Calu3 (cell line): ENCODE measurements around the gene GRIN1. TPM values are rescaled to one million over a fixed set of nuclear protein-coding genes. Genes with fewer than 3 reads are reported as not detected.

ENCODE experiments used
- BruUV-seq: library from RNA; stranded (reverse); fragments of 400-500 nt; replicated peaks from 2 replicates; lab custom pipeline; 2021; lab: Mats Ljungman, UMichigan
- CTCF ChIA-PET: fragments of 300-600 bp; sonication (Branson Sonifier 250); formaldehyde crosslinking; loops from one replicate; lab custom pipeline; 2022; ENCODE audit warnings: antibody characterized with exemption; lab: Charles Lee
- DNase-seq: peaks from one replicate; pipeline ENCODE4 v3.0.0; 2022
- H3K27ac Mint-ChIP-seq: one replicate; pipeline ENCODE4 v1.8.0; 2022; ENCODE audit warnings: mixed read lengths; ENCODE audit not compliant: unreplicated experiment
- H3K27me3 Mint-ChIP-seq: one replicate; pipeline ENCODE4 v1.8.0; 2022; ENCODE audit warnings: mixed read lengths; ENCODE audit not compliant: unreplicated experiment
- H3K36me3 Mint-ChIP-seq: one replicate; pipeline ENCODE4 v1.8.0; 2022; ENCODE audit warnings: mild to moderate bottlenecking, moderate library complexity, mixed read lengths; ENCODE audit not compliant: insufficient read depth, unreplicated experiment
- H3K4me1 Mint-ChIP-seq: one replicate; pipeline ENCODE4 v1.8.0; 2022; ENCODE audit warnings: mild to moderate bottlenecking, low read depth, mixed read lengths; ENCODE audit not compliant: unreplicated experiment
- H3K4me3 Mint-ChIP-seq: one replicate; pipeline ENCODE4 v1.8.0; 2022; ENCODE audit warnings: mild to moderate bottlenecking, low read depth, moderate library complexity, mixed read lengths; ENCODE audit not compliant: unreplicated experiment
- H3K9me3 Mint-ChIP-seq: one replicate; pipeline ENCODE4 v1.8.0; 2022; ENCODE audit warnings: low read depth, mixed read lengths; ENCODE audit not compliant: unreplicated experiment
- intact Hi-C: fragments of 100-400 bp; cut with micrococcal nuclease; formaldehyde crosslinking; loops from one replicate; pipeline ENCODE4 v1.10.0; 2022; ENCODE audit not compliant: unreplicated experiment
- total RNA-seq: library from RNA; stranded (reverse); gene quantifications from 2 replicates; pipeline ENCODE4 v1.2.3, GENCODE V29; 2022
- TF ChIP-seq, protein P1 (sequence below): fragments of 200-600 bp; IDR thresholded peaks from one replicate; pipeline ENCODE4 v1.8.0; 2022; ENCODE audit warnings: antibody characterized with exemption; ENCODE audit not compliant: unreplicated experiment

The GRIN1 gene
- total RNA-seq, 1 experiment from 2014 or later: 0.54 TPM

DNA sequence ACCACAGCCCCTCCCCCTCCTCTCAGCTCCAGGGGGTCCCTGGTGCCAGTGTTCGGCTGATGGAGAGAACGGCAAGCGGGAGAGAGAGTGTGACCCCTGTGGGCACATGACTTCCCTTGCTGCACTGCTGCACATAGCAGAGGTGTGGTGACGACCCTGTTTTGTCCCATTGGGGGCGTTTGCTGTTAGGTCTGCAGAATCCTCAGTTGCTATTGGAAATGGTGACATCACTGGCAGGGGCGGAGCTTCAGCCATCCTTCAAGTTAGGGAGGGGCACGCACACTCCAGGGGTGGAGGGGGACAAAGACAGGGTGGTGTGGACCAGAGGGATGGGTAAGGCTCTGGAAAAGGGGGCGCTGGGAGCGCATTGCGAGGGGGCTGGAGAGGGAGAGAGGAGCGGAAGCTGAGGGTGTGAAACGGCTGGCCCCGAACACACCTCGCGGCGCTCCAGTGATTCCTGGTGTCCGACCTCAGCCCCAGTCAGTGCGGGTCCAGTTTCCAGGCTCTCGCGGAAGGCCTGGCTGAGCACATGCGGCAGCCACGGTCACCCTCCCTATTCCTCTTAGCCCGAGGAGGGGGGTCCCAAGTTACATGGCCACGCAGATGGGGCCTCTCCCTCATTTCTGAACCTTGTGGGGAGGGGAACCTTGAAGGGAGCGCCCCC is 764 bp upstream of the GRIN1 start:
- CTCF ChIA-PET: no interaction called here
- no peaks in the 10 kb centered on the region for H3K36me3 Mint-ChIP-seq
- no peaks in the 10 kb centered on the region for H3K4me1 Mint-ChIP-seq

DNA sequence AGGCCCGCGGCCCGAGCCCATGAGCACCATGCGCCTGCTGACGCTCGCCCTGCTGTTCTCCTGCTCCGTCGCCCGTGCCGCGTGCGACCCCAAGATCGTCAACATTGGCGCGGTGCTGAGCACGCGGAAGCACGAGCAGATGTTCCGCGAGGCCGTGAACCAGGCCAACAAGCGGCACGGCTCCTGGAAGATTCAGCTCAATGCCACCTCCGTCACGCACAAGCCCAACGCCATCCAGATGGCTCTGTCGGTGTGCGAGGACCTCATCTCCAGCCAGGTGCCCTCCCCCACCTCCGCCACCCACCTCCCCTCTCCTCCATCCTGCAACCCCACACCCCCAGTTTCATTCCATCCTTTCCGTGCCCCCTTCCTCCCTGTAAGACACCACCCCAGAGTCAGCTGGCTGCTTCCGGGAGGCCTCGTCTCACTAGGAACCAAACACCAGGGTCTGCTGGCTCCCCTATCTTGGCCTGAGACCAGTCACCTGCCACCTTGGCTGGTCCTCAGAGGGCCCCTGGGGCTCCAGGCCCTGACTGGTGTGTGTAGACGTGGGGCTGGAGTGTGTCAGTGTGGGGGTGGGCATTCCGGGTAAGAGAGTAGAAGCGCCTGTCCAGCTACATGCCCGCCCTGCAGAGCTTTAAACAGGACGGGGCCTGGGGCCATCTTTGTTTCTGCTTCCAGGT is 655 bp downstream of the GRIN1 start:
- no peaks in the 10 kb centered on the region for H3K4me1 Mint-ChIP-seq
- CTCF ChIA-PET: no interaction called here
- TF ChIP-seq, protein P1, sequence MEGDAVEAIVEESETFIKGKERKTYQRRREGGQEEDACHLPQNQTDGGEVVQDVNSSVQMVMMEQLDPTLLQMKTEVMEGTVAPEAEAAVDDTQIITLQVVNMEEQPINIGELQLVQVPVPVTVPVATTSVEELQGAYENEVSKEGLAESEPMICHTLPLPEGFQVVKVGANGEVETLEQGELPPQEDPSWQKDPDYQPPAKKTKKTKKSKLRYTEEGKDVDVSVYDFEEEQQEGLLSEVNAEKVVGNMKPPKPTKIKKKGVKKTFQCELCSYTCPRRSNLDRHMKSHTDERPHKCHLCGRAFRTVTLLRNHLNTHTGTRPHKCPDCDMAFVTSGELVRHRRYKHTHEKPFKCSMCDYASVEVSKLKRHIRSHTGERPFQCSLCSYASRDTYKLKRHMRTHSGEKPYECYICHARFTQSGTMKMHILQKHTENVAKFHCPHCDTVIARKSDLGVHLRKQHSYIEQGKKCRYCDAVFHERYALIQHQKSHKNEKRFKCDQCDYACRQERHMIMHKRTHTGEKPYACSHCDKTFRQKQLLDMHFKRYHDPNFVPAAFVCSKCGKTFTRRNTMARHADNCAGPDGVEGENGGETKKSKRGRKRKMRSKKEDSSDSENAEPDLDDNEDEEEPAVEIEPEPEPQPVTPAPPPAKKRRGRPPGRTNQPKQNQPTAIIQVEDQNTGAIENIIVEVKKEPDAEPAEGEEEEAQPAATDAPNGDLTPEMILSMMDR: no peak
- H3K36me3 Mint-ChIP-seq: no peaks in the 10 kb centered on the region
- H3K9me3 Mint-ChIP-seq: no peaks in the 10 kb centered on the region
- BruUV-seq: no TSS peak
- H3K4me3 Mint-ChIP-seq: no peak overlapping the region
- H3K27ac Mint-ChIP-seq: no peak overlapping the region
- DNase-seq: no peak
- intact Hi-C loops: no loop called here
- H3K27me3 Mint-ChIP-seq: peaks cover 75% of the 10 kb centered on the region

More for the DNA sequence above, 764 bp upstream of the GRIN1 start:
- intact Hi-C loops: no loop called here
- TF ChIP-seq, protein P1: no peak
- DNase-seq: no peak
- Mint-ChIP-seq H3K9me3 (no peaks in the 10 kb centered on the region), H3K27me3 (peaks cover 63% of the 10 kb centered on the region), H3K27ac (no peak overlapping the region), H3K4me3 (no peak overlapping the region)
- BruUV-seq: no TSS peak

DNA sequence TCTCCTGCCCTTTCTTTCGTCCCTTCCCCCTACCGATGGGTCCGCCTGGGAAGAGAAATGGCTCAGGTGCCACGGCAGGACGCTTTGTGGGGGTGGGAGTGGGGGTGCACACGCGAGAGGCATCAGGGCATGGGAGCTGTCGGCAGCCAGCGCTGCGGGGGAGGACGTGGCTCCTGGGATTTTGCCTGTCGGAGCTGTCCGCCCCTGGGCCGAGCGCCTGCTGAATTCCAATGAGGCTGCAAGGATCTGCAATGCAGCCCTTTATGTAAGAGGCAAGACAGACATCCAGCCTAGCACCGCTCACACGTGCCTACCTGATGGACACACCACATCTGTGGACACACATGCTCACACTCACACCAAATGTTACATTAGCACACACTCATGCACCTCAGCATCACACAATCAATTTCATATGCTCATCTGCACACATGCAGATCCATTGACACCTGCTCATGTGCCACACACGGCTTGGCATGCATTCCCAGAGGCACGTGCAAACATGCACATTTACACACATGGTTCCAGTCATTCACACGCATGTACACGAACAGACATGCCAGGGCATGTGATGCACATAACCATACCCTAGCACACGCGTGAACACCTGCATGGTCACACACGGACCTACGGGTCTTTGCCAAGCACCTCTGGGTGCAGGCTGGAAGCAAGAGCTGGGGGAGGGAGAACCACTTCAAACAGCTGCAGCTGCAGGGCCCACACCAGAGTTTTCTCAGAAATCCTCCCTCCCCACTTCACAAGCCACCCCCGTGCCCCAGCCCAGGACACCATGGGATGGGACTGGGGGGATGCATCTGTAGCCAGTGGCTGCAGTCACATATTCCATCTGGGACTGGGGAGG is 1.4 kb downstream of the GRIN1 start:
- no peaks in the 10 kb centered on the region for H3K36me3 Mint-ChIP-seq
- no peak for DNase-seq
- no peaks in the 10 kb centered on the region for H3K4me1 Mint-ChIP-seq
- H3K4me3 Mint-ChIP-seq: no peak overlapping the region
- H3K9me3 Mint-ChIP-seq: no peaks in the 10 kb centered on the region
- no peak overlapping the region for H3K27ac Mint-ChIP-seq
- intact Hi-C loops: no loop called here
- CTCF ChIA-PET: no interaction called here
- no TSS peak for BruUV-seq
- peaks cover 73% of the 10 kb centered on the region for H3K27me3 Mint-ChIP-seq
- TF ChIP-seq, protein P1: no peak

DNA sequence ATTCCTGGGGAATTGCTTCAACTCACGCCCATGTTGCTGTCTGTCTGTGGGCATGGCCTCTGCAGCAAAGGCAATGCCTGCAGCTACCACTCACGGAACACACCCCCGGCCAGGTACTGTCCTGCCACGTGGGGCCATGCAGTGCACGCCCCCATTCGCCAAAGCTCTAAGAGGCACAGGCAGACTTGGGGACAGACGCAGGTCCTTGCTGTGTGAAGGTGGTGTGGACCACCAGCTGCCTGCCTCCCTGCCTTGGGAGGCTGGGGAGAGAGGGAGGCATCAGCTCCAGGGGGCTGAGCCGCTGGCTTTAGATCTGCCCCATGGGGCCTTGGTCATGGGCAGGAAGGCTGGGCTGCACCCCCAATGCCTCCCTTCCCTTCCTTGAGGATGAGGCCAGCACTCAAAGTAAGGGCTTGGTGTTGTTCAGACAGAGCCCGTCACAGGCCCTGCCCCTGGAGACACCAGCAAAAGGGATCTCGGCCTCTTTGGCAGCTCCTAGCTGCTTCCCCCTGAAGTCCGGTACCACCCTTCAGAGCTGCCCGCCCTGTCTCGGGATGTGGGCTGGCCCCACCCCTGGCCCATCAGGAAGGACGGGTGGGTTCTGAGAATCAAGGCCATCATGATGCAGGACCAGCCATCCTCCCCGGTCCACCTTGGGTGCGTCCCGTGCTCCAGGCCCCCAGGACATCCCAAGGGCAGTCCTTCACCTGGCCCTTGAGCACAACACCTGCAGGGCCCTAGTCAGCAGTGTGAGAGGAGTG is 2.3 kb downstream of the GRIN1 start:
- Mint-ChIP-seq H3K9me3 (no peaks in the 10 kb centered on the region), H3K36me3 (no peaks in the 10 kb centered on the region), H3K27ac (no peak overlapping the region), H3K4me3 (no peak overlapping the region), H3K4me1 (no peaks in the 10 kb centered on the region), H3K27me3 (peaks cover 71% of the 10 kb centered on the region)
- TF ChIP-seq, protein P1: no peak
- no peak for DNase-seq
- intact Hi-C loops: no loop called here
- CTCF ChIA-PET: no interaction called here
- no TSS peak for BruUV-seq
